ENCODE data around the gene XAGE1A. TPM values are rescaled to one million over a fixed set of nuclear protein-coding genes. Genes with fewer than 3 reads are reported as not detected.
"Not testable (repeated sequence)": the region's sequence is repeated elsewhere in the genome, so short reads cannot be mapped to it uniquely, and the experiment has no call there.

XAGE1A gene
- total RNA-seq, 1 donor from 2014 or later, result not detected

GRCh38 chrX:52541051-52541450 is 45.4 kb downstream of the XAGE1A start:
- H3K27ac Mint-ChIP-seq; DNase-seq (ENCODE audit: low spot score in 2 of 2, unreplicated experiment in 2 of 2); H3K4me1 Mint-ChIP-seq; H3K36me3 Mint-ChIP-seq; H3K27me3 Mint-ChIP-seq (ENCODE audit: low read depth); H3K4me3 Mint-ChIP-seq: not testable (repeated sequence)
- H3K9me3 Mint-ChIP-seq, result peaks cover 12% of the 10 kb centered on the region

GRCh38 chrX:52542311-52542710 is 46.7 kb downstream of the XAGE1A start:
- DNase-seq (ENCODE audit: low spot score in 2 of 2, unreplicated experiment in 2 of 2), result no peak
- Mint-ChIP-seq H3K9me3 (peaks cover 12% of the 10 kb centered on the region), H3K27ac (no peak overlapping the region), H3K36me3 (no peaks in the 10 kb centered on the region), H3K4me1 (no peaks in the 10 kb centered on the region), H3K4me3 (no peak overlapping the region), H3K27me3 (ENCODE audit: low read depth) (no peaks in the 10 kb centered on the region)
- no peak for TF ChIP-seq CTCF (IDR thresholded peaks at IDR 0.05; ENCODE audit: unreplicated experiment)

GRCh38 chrX:52544147-52544840 is 48.7 kb downstream of the XAGE1A start:
- Mint-ChIP-seq H3K9me3 (peaks cover 12% of the 10 kb centered on the region), H3K27me3 (ENCODE audit: low read depth) (no peaks in the 10 kb centered on the region), H3K4me1 (no peaks in the 10 kb centered on the region), H3K27ac (no peak overlapping the region), H3K4me3 (no peak overlapping the region), H3K36me3 (no peaks in the 10 kb centered on the region)
- no peak for TF ChIP-seq CTCF (IDR thresholded peaks at IDR 0.05; ENCODE audit: unreplicated experiment)
- DNase-seq (ENCODE audit: low spot score in 2 of 2, unreplicated experiment in 2 of 2), result no peak

- peaks cover 11% of the 10 kb centered on the region for H3K9me3 Mint-ChIP-seq
- not testable (repeated sequence) for H3K27ac Mint-ChIP-seq; H3K4me1 Mint-ChIP-seq; DNase-seq (ENCODE audit: low spot score in 2 of 2, unreplicated experiment in 2 of 2); H3K36me3 Mint-ChIP-seq; H3K4me3 Mint-ChIP-seq; H3K27me3 Mint-ChIP-seq (ENCODE audit: low read depth)
Measured at GRCh38 chrX:52548769-52549168, 53.2 kb downstream of the XAGE1A start.

Other genes starting within 250 kb of the XAGE1A start
- gene XAGE2, start 126.8 kb upstream of the XAGE1A start, total RNA-seq, result 15.3 to 23.0 TPM (median 22.5 TPM) in 3 replicates
- not detected in 3 replicates for gene XAGE1B, start 21.3 kb downstream of the XAGE1A start, total RNA-seq
- gene SSX7, start 159.1 kb downstream of the XAGE1A start, total RNA-seq, result not detected in 3 replicates
- gene SSX2, start 211.4 kb downstream of the XAGE1A start, total RNA-seq, result not detected in 3 replicates

All from mesothelial cell of epicardium (in vitro differentiated cells).